OCI-LY3 (cell line): ENCODE data around the gene KRTAP10-8.
"Not testable (repeated sequence)": the region's sequence is repeated elsewhere in the genome, so short reads cannot be mapped to it uniquely, and the experiment has no call there.

Experiments
- H2AFZ ChIP-seq: fragments of 200-600, 300-600 bp; shearing (Covaris generic); 2 replicates; pipeline ENCODE4 v1.6.0; 2014; ENCODE audit warnings: antibody characterized with exemption, low read depth, low read length
- H3K27ac ChIP-seq: fragments of 200-600, 300-600 bp; sonication (generic); 2 replicates; pipeline ENCODE4 v1.5.1; 2014; ENCODE audit warnings: mild to moderate bottlenecking, low read length, moderate library complexity, mixed read lengths
- H3K27me3 ChIP-seq: fragments of 200-600, 300-600 bp; sonication (generic); 2 replicates; pipeline ENCODE4 v1.6.1; 2014; ENCODE audit warnings: low read depth, low read length, mixed read lengths
- H3K36me3 ChIP-seq: fragments of 200-600, 300-600 bp; sonication (generic); replicated peaks from 2 replicates; pipeline ENCODE3; 2014; ENCODE audit warnings: low read depth, low read length, mixed read lengths
- H3K4me1 ChIP-seq: fragments of 300-600, 200-600 bp; sonication (generic); 2 replicates; pipeline ENCODE4 v1.6.1; 2014; ENCODE audit warnings: low read length, mixed read lengths
- H3K4me2 ChIP-seq: fragments of 200-600, 300-600 bp; sonication (generic); 2 replicates; pipeline ENCODE4 v1.6.1; 2014; ENCODE audit warnings: low read length, mixed read lengths
- H3K4me3 ChIP-seq: fragments of 300-600, 200-600 bp; sonication (generic); 2 replicates; pipeline ENCODE4 v1.5.1; 2014; ENCODE audit warnings: antibody characterized with exemption, mild to moderate bottlenecking, low read length, moderate library complexity
- H3K79me2 ChIP-seq: fragments of 300-600, 200-600 bp; shearing (Covaris generic); 2 replicates; pipeline ENCODE4 v1.6.1; 2014; ENCODE audit warnings: mild to moderate bottlenecking, low read length, mixed read lengths
- H3K9ac ChIP-seq: fragments of 300-600, 200-600 bp; shearing (Covaris generic); 2 replicates; pipeline ENCODE4 v1.6.0; 2014; ENCODE audit warnings: mild to moderate bottlenecking, low read length, moderate library complexity
- H3K9me3 ChIP-seq: fragments of 200-600, 300-600 bp; shearing (Covaris generic); 2 replicates; pipeline ENCODE4 v1.6.1; 2014; ENCODE audit warnings: low read length, mixed read lengths; ENCODE audit not compliant: insufficient read depth
- H4K20me1 ChIP-seq: fragments of 200-600, 300-600 bp; sonication (generic); 2 replicates; pipeline ENCODE4 v1.6.1; 2016; ENCODE audit warnings: low read length, mixed read lengths; ENCODE audit not compliant: insufficient read depth
- CTCF ChIP-seq: fragments of 200-600, 300-600 bp; sonication (generic); IDR thresholded peaks from 2 replicates; pipeline ENCODE4 v1.5.1; 2014; ENCODE audit warnings: antibody characterized with exemption, low read length, low read depth
- EZH2phosphoT487 ChIP-seq: fragments of 200-600 bp; shearing (Covaris generic); IDR thresholded peaks from 2 replicates; pipeline ENCODE4 v1.6.1; 2018; ENCODE audit warnings: antibody characterized with exemption, mixed run types, low read depth

Gene KRTAP10-8

GRCh38 chr21:44603911-44604310, 8.0 kb upstream of the KRTAP10-8 start:
- H2AFZ ChIP-seq, result no peak overlapping the region
- no peak overlapping the region for H3K4me2 ChIP-seq
- no peak overlapping the region for H3K4me3 ChIP-seq
- H3K9me3 ChIP-seq, result no peaks in the 10 kb centered on the region
- H3K36me3 ChIP-seq, result no peaks in the 10 kb centered on the region
- no peaks in the 10 kb centered on the region for H4K20me1 ChIP-seq
- H3K9ac ChIP-seq, result no peak overlapping the region
- H3K4me1 ChIP-seq, result no peaks in the 10 kb centered on the region
- H3K79me2 ChIP-seq, result no peaks in the 10 kb centered on the region
- no peaks in the 10 kb centered on the region; the same call in 1 of the 2 replicates for H3K27me3 ChIP-seq
- TF ChIP-seq CTCF (no peak), EZH2phosphoT487 (no peak)
- H3K27ac ChIP-seq, result no peak overlapping the region

DNA sequence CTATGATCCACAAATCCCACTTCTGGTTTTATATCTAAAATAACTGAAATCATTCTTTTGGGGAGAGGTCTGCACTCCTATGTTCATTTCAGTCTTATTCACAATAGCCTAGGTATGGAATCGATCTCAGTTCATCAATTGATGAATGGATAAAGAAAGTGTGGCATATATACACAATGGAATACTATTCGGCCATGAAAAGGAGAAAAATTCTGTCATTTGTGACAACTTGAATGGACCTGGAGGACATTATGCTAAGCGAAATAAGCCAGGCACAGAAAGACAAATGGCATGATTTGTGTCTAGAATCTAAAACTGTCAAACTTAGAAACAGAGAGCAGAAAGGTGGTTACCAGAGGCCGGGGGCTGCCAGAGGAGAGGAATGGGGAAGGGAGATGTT, 5.4 kb upstream of the KRTAP10-8 start:
- Histone ChIP-seq H3K9me3 (no peaks in the 10 kb centered on the region), H2AFZ (no peak overlapping the region), H3K79me2 (no peaks in the 10 kb centered on the region), H3K36me3 (no peaks in the 10 kb centered on the region), H4K20me1 (no peaks in the 10 kb centered on the region), H3K4me2 (no peak overlapping the region), H3K4me1 (no peaks in the 10 kb centered on the region), H3K9ac (no peak overlapping the region), H3K4me3 (no peak overlapping the region), H3K27me3 (no peaks in the 10 kb centered on the region; the same call in 1 of the 2 replicates), H3K27ac (no peak overlapping the region)
- no peak for TF ChIP-seq CTCF
- TF ChIP-seq EZH2phosphoT487, result no peak

GRCh38 chr21:44609193-44609592, 2.7 kb upstream of the KRTAP10-8 start:
- Histone ChIP-seq H3K9ac (no peak overlapping the region), H3K36me3 (no peaks in the 10 kb centered on the region), H3K9me3 (no peaks in the 10 kb centered on the region), H2AFZ (no peak overlapping the region), H4K20me1 (no peaks in the 10 kb centered on the region), H3K79me2 (no peaks in the 10 kb centered on the region), H3K4me2 (no peak overlapping the region), H3K4me3 (no peak overlapping the region), H3K27me3 (no peaks in the 10 kb centered on the region; the same call in 1 of the 2 replicates), H3K27ac (no peak overlapping the region), H3K4me1 (no peaks in the 10 kb centered on the region)
- TF ChIP-seq EZH2phosphoT487 (no peak), CTCF (no peak)

DNA sequence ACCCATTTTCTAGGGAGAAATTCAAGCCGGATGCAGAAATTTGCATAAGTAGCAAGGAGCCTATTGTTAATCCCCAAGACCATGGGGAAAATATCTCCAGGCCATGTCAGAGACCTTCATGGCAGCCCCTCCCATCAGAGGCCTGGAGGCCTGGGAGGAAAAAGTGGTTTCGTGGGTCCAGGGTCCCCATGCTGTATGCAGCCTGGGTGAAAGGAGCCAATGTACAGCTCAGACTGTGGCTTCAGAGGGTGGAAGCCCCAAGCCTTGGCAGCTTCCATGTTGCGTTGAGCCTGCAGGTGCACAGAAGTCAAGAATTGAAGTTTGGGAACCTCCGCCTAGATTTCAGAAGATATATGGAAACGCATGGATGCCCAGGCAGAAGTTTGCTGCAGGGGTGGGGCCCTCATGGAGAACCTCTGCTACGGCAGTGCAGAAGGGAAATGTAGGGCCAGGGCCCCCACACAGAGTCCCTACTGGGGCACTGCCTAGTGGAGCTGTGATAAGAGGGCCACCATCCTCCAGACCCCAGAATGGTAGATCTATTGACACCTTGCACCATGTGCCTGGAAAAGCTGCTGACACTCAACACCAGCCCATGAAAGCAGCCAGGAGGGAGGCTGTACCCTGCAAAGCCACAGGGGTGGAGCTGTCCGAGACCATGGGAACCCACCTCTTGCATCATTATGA, 1.6 kb upstream of the KRTAP10-8 start:
- H3K27me3 ChIP-seq, H3K4me2 ChIP-seq: not testable (repeated sequence)

More for the DNA sequence above, 1.6 kb upstream of the KRTAP10-8 start:
- not testable (repeated sequence) for H3K9ac ChIP-seq, H3K36me3 ChIP-seq, H3K79me2 ChIP-seq, H3K4me1 ChIP-seq, H3K9me3 ChIP-seq, H3K27ac ChIP-seq, H4K20me1 ChIP-seq, H3K4me3 ChIP-seq, H2AFZ ChIP-seq
